ENCODE measurements around the gene ANP32A.

The ANP32A gene

DNA sequence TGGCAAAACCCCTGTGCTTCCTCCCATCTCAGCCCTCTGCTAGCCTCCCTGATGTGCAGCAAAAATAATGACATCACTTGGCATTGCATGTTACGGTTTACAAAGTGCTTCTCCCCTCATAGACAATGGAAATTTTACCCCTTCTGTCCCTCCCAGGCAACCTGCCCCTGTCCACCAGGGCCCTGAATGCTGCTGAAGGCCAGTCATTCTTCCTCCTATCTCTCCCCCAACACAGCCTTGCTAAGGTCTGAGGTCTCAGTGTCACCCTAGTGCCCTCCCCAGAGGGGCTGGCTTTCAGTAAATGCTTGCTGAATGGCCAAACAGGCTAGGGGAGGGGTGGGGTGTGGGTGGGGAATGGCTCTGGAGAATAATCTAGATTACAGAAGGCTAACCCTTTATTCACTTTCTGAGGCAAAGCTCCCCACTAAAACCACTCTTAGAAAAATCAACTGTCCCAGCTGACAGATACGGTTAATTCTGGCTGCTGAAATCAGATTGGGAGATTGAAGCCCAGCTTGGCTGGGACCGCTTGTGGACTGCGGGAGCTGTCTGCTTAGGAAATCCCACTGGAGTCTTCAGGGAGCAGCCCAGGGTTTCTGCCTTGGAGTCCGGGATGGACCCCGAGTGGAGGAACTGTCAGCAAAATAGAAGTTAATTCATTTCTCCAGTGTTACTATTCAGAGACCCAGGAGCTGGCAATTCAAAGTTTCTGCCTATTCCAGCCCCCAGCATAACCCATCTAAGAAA, 22.9 kb downstream of the ANP32A start:
- no peak for DNase-seq (ENCODE audit: low spot score)

DNA sequence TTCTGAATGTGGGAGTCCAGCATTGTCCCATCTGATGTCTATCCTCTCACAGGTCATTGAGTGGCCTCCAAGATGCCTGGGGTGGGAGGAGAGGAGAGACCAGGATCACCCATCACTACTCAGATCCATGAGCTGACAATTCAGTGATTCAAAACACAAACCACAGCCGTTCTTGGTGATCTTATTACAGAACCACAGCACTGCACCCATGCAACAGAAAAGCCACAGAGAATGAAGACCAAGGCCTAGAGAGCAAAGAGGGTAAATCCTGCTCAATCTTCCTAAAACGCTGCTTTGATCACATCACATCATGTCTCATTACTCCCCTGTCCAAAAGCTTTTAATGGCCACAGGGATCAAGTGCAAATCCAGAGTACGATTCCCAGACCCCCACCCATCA, 23.5 kb downstream of the ANP32A start:
- DNase-seq (ENCODE audit: low spot score): no peak

DNA sequence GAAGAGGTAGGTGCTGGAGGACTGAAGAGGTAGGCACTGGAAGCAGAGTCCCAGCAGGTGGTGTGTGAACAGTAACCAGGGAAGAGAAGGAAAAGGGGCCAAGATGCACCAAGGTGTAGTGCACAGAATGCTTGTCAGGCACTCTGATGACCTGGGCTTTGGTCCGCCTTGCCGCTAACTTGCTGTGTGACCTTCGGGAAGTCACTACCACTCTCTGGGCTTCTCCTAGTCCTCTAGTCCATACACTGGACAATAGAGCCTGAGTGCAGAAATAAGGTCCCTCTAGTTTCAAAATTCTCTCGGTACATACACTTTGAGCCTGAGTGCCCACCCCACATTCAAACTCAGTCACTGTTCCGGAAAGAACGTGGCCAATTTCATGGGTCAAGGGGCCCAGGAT, 24.1 kb downstream of the ANP32A start:
- no peak for DNase-seq (ENCODE audit: low spot score)

DNA sequence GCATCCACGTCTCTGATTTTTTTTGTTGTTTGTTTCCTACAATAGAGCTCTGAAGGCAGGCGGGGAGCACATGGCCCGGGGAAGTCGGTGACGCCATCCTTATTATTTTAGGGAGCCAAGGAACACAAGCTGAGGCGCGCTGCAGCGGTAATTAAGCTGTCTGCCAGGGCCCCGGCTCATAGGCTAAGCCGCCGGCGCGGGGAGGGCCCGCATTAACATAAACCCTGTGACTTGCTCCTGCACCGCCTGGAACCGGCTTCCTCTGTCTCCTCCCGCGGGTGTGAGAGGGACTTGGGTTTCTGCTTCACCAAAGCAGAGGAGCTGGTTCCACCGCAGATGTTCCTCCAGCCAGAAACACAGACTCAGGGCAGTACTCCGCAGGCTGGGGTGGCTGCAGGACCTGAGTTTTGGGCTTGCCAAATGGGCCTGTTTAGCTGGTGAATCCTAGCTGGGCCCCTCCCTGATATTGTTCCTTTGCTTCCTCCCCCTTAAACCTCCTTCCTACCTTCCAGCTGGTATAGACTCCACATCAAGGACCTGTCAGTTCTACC, 25.3 kb downstream of the ANP32A start:
- DNase-seq (ENCODE audit: low spot score): peak; percentile 15

DNA sequence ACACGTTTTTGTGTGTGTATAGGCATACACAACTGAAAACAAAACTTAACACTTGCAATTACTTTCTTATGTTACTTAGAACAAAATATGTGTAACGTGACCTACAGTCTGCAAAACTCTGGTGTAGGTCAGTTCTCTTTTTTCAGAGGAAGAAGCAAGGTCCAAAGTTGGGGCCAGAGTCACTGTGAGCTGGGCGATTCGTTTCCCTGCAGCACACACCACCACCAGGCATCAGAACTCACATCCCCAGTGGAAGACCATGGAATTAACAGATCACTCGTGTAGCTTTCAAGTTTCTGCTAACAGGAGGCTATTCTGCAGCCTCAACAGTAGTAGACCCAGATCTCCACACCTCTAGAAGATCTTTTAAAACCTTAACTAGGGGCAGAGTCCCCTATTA, 25.8 kb downstream of the ANP32A start:
- no peak for DNase-seq (ENCODE audit: low spot score)

DNA sequence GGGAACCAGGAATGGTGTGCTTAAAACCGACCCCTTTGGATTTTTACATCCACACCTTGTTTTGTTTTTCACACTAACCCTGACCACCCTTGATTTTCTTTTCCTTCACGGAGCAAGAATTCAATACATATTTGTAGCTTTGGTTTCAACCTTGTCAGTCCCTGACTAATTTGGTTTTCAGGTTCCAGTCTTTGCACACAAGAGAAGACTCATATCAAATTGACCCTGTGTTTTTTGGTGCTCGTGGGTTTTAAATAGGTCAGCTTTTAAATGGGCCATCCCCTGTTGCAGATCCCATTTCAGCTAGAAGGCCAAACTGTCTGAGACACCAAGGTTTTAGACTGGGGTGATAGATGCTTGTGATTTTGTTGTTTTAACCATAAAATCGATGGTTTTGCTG, 26.4 kb downstream of the ANP32A start:
- DNase-seq (ENCODE audit: low spot score): no peak

DNA sequence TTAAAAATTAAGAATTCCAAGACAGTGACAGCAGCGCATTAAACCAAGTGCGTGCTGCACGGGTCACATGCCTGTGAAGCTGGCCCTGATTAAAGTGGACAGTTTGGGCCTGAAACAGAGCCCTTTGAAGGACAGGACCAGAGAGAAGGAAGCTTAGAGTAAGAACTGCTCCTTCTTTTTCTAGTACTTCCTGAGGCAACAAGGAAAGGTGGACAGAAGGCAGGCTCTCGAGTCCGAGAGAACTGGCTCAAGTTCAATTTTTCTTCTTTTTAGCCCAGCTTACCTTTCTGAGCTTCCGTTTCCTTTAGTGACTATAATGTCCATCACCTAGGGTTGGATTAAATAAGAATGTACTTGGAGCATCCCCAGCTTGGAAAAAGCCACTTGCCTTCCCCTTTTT, 26.9 kb downstream of the ANP32A start:
- no peak for DNase-seq (ENCODE audit: low spot score)

DNA sequence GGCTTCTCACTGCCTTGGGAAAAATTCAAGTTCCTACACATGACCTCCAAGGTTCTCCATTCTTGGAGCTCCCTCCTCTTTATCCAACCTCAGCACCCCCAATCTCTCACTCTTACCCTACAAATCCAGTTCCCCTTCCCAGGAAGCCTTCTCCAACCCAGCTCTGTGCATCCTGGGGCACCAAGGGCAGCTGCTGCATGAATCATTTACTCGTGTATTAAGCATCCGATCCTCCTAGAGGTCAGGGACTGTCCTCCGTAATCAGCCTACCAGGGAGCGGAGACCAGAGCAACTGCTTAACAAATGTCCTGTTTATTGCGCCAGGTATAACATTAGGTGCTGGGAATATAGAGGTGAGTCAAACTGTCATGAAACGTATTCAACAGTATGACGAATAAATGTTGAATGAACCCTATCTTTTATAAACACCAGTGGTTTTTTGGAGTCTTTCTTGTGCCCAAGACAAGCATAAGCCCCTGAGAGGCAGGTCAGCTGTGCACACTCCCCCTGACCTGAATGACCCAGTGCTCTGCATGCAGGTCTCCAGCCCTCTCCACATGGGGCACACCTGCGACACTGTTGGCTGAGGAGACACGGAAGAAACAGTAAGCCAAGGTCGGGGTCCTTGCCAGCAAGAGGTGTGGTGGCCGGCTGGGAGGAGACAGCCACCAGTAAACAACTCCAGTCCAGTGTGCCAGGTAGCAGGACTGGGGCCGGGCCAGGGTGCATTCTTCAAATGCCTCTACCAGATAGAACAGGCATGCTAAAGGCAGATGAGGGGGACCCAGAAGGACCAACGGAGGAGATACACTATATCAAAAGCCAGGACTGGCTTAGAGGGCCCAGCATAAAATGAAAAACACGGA, 27.6 kb downstream of the ANP32A start:
- DNase-seq (ENCODE audit: low spot score): no peak

DNA sequence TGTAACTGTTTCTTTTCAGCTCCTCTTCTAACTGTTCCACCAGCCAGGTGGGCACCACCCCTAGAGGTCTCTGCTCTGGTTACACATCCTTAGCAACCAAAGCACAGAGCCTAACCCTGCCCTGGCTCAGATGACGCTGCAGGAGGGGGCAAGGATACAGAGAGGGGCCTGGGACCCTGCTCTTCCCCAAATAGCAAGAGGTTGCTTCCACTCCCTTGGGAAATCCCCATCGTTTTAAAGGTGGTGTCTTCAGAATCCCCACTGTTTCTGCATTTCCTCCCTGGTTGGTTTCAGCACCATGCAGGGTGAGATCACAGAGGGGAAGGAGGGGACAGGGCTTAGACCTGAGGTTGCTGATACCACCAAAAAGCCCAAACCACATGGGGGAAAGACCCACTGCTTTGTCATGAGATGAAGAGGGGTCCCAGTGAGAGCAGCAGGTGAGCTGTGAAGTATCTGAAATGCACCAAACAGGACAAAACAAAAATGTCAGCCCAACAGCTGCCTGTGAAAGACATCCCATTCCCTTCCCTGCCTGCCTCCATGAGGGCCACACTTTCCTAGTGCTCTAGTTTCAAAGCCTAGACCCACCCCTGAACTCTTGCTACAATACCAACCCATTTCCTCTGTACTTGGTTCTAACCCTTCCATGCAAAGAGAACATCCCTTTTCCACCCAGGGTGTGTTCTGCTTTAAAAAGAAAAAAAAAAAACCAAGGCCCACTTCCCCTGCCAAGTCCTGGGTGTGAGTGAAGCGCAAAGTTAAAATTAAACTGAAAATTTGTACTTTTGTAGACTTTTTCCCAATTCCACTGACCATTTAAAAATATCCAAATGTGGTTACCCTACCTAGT, 29.0 kb downstream of the ANP32A start:
- DNase-seq (ENCODE audit: low spot score): no peak

DNA sequence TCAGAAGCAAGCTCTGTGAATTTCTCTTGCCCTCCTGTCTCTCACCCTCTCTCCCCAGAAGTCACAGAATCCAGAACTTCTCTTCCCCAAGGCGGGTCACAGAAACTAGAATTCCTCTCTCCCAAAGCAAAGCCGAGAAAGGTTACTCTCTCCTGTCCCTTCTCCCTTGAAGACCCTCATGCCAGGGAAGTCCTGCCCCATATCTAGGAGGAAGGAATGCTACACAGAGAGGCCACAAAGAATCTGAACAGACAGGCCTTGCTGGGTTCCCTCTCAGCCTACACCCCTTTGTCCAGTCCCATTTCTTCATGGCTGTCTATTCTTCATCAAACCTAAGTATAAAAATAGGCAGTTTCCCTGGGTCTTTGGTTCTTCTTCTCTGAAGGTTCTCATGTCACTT, 29.8 kb downstream of the ANP32A start:
- DNase-seq (ENCODE audit: low spot score): no peak

DNA sequence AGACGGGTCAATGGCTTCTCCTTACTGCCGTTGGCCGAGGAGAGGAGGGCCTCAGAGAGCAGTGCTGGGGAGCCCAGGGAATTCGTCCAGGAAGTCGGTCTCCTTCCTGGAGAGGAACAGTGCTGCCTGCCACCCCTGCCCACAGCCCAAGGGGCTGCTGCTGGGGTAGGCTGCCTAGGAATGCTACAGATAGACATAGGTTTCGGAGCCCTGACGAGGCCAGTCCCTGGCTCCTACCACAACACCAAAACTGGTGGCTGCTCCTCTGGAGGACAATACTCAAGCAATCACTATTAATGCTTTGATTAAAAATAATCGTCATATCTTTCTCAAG, 30.5 kb downstream of the ANP32A start:
- no peak for DNase-seq (ENCODE audit: low spot score)

DNA sequence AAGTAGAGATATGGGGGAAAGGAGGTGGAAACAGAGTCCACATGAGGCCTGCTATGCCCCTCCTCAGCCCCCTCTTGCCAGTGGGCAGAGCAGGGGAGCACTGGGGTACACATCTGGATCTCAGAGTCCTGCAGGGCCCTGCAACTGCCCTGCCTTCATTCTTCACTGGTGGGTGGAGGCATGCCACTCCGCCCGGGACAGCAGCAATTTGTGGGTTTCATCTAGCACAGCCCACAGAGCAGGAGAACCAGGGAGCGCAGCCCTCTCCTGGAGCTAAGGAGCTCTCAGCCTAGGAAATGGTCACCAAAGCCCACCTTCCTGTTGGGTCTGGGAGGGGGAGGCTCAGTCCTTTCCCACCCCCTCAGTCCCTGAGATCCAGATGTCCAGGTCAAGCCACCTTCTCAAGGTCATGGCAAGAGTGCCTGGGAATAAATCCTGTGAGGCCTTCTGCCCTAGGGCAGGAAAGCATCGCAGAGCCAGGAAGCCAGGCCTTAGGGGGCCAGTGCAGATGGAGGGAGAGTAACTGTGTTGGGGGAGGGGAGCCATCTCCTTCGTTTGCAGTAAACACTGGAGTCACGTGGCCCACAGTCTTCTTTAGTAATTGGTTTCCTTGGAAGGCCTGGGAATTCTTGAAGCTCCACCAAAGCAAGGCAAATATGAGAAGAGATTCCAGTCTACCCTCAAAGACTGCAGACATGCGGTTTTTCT, 31.0 kb downstream of the ANP32A start:
- no peak for DNase-seq (ENCODE audit: low spot score)

DNA sequence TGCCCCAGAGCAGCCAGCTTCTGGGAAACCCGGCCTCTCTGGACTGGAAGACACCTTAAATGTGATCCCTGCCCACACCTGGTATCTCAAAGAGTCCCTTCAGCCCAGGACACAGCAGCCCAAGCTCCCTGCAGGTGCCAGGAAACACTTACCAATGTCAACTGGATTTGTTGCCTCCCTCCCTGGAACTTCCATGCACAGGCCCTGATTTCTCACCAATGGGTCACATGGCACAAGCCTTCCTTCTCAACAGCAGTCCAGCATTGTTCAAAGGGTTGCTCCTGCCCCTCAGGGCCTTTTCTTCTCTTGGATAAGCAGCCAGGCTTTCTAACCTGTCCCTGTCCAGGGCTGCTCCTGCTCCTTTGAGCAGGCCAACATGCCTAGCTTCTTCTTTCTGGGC, 31.6 kb downstream of the ANP32A start:
- no peak for DNase-seq (ENCODE audit: low spot score)

DNA sequence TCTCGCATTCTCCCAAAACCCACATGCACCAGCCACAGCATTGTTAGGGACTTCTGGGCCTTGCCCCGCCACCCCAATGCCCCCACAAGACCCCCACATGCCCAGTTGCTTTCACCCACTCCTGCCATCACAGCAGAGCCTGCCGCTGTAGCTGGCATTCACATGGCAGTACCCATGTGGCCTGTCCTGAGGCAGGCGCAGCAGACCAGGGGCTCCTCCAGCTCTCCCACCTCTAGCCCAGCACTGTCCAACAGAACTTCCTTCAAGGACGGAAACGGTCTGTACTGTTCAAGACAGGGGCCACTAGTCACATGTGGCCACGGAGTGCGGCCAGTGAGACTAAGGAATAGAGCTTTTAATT, 32.5 kb downstream of the ANP32A start:
- DNase-seq (ENCODE audit: low spot score): no peak

DNA sequence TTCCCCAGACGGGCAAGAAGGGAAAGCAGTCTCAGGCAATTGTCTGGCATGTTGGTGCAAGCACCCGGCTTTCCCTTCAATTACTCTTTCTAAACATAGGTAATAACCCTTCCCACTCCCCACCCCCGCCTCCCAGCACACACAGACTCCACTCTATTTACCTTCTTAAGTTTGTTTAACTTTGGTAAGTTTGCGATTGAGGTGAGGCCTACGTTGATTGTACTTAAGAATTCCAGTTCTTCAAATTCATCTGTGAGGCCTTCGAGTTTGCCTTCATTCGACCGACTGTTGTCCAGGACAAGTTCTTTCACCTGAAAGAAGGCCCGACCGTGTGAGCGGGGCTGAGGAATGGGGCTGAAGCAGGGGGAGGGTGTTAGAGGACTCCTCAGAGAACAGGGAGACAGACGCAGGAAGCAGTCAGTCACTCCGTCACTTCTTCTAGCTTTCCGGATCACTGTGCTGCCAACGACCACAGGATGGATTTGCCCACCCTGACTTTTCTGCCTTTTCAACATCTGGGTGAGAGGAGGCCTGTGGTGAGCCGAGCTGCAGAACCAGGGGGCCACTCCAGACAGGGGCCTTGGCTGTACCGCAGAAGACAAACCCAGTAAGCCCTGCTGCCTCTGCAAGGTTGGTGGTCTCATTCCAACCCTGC, 33.0 kb downstream of the ANP32A start:
- DNase-seq (ENCODE audit: low spot score): no peak

DNA sequence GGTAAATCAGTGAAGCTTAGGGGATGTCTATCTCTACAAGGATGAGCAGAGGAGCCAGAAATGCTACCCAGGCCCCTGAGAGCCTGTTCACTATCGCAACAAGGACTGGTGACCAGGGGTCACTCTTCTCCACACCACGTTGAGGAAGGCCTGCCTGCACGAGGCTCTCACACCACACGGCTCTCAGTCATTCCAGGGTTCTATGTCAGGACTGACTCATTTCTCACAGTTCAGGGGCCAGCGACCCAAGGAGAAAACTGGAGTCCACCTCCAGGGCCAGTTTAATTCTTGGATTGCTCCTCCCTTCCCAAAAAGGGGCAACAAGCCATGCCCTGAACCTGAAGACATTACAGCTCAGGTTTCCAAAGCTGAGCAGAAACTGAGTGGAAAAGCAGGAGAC, 33.9 kb downstream of the ANP32A start:
- DNase-seq (ENCODE audit: low spot score): no peak

DNA sequence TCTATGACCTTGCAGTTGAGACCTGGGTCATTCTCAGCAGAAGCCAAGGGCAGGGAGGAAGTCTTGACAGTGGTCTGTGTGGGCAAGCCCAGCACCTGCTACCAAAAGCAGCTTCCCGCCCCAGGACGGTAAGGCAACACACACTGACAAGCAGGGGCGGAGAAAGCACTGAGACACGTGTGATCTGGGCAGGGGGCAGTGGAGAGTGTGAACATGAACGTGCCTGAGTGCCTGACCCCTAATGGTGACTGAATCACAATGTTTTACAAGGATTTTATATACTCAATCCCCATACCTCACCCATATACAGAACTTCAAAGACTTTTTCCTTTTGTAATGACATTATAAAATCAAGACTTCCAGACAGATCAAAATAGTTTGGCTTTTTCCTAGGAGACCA, 35.2 kb downstream of the ANP32A start:
- DNase-seq (ENCODE audit: low spot score): no peak

DNA sequence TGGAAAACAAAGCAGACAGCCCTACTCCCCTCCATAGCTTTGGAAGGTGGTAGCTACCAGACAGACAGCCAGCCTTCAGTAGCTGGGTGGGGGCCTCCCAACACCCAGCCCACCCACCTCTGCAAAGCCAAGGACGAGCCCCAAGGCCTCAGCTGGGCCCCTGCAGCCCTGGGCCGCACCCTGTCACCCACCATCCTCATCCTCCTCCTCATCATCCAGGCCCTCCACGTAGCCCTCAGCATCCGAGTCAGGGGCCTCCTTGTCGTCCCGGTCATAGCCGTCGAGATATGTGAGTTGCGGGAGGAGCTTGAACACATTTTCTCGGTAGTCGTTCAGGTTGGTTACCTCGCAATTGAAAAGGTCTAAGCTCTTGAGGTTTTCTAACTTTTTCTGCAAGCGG, 36.5 kb downstream of the ANP32A start:
- DNase-seq (ENCODE audit: low spot score): no peak

DNA sequence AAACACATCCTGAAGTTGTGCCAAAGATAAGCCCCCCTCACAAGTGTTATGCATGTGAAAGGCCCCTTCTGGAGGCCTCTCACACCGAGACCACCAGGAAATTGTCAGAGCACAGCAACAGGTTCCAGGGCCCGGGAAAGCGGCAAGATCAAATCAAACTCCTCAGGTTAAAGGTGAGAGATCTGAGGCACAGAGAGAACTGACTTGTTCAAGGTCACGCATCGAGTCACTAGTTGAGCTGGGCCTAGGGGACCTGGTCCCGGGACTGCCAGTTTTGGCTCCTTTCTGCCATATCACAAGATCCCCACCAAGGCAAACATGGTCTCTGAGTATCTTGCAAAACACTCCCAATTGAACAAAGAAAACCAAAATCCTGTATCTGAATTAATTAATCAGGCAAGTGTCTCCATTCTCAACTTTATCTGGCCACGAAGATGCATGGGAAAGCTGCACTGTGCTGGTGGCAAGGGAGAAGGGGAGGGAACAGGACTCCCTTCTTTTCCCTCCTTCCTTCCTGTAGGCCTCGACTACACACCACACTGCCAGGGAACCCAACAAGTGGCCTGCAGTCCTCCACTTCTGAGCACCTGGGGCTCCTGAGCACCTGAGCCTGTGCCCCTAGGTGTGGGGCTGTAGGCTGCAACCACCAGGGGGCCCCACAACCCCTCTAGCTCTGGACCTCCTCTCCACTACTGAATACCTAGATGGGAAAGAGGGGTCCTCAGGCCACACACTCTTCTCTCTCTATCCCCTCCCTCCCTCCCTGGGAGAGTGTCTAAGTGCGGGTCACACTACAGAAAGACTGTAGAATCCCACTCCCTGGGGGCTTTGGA, 37.3 kb downstream of the ANP32A start:
- DNase-seq (ENCODE audit: low spot score): peak; percentile 73

DNA sequence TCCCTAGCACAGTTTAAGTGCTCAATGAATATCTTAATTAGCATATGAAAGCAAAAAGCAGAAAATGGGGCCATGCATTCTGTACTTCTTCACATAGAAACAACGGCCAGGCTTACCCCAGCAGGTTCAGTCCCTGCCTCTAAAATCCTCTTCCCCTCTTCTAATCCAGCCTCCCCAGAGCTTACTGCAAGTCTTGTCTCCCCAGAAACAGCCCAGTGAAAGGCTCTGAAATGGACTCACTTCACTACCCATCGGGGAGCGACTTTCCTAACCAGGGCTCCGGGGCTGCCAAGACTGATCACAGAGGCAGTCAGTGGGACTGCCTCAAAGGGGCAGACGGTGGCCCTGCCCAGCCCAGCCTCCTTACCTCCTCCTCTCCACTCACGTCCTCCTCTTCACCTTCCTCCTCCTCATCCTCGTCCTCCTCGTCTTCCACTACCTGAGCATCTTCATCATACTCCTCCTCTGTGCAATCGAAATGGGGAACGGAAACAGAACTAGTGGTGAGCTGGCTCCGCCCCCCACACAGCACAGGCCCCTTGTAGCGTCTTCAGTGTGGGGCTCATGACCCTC, 38.0 kb downstream of the ANP32A start:
- no peak for DNase-seq (ENCODE audit: low spot score)
